Kidney (tissue), 14 donors: ENCODE data around the gene ABCB10. TPM values are rescaled to one million over a fixed set of nuclear protein-coding genes. Genes with fewer than 3 reads are reported as not detected.
A peak's percentile ranks its signal among the peaks of the same experiment; 100 is the strongest.
"Not testable (repeated sequence)": the region's sequence is repeated elsewhere in the genome, so short reads cannot be mapped to it uniquely, and the experiment has no call there.

ENCODE experiments used
- DNase-seq, 5 donors: peaks; one replicate each; pipeline ENCODE4 v3.0.0-alpha.2; 2013 to 2020
- FAIRE-seq: peaks from 2 replicates; lab custom pipeline; 2012; peaks lifted over from hg19 to GRCh38; lab: Jason Lieb, UNC
- H3K27ac ChIP-seq, 2 donors: one replicate each; pipeline ENCODE4 v1.7.0; 2013; ENCODE audit warnings: low read depth in 2 of 2, low read length in 2 of 2, inconsistent platforms in 1 of 2
- H3K27me3 ChIP-seq: one replicate; pipeline ENCODE4 v1.7.1; 2013; ENCODE audit warnings: low read length, inconsistent platforms; ENCODE audit not compliant: control insufficient read depth, insufficient read depth
- H3K36me3 ChIP-seq, 3 donors: one replicate each; pipeline versions ENCODE4 v1.7.0 to v1.7.1; 2013; ENCODE audit warnings: low read length in 3 of 3, control low read depth in 1 of 3, inconsistent platforms in 1 of 3; ENCODE audit not compliant: insufficient read depth in 3 of 3, control insufficient read depth in 2 of 3
- H3K4me1 ChIP-seq, 3 donors: one replicate each; pipeline versions ENCODE4 v1.7.0 to v1.7.1; 2013; ENCODE audit warnings: low read length in 3 of 3, inconsistent platforms in 1 of 3, low read depth in 1 of 3; ENCODE audit not compliant: control insufficient read depth in 2 of 3, insufficient read depth in 2 of 3
- H3K4me3 ChIP-seq, 3 donors: one replicate each; pipeline versions ENCODE4 v1.7.0 to v1.8.1; 2013; ENCODE audit warnings: low read length in 3 of 3, control low read depth in 1 of 3, inconsistent platforms in 1 of 3
- H3K9ac ChIP-seq, 3 donors: one replicate each; pipeline versions ENCODE4 v1.7.0 to v1.7.1; 2013; ENCODE audit warnings: low read length in 3 of 3, control low read depth in 1 of 3, inconsistent platforms in 1 of 3
- H3K9me3 ChIP-seq, 3 donors: one replicate each; pipeline versions ENCODE4 v1.7.0 to v1.7.1; 2013; ENCODE audit warnings: low read length in 3 of 3, control low read depth in 1 of 3, inconsistent platforms in 1 of 3; ENCODE audit not compliant: control insufficient read depth in 2 of 3, insufficient read depth in 1 of 3
- CTCF ChIP-seq: IDR thresholded peaks from 3 replicates; pipeline ENCODE4 v1.5.1; 2012; ENCODE audit warnings: mild to moderate bottlenecking, moderate library complexity, borderline replicate concordance; ENCODE audit not compliant: insufficient read depth; ENCODE audit errors: extremely low read depth
- intact Hi-C: fragments of 100-400 bp; cut with DNase I; formaldehyde crosslinking; loops from one replicate; pipeline ENCODE4 v1.11.1; 2022
- polyA plus RNA-seq: library from polyadenylated mRNA; stranded (reverse); fragments of 350-450 nt; fragmentation: Illumina TruSeq; extraction: RNeasy Lipid Tissue Mini Kit (QIAGEN cat#74804); gene quantifications from one replicate; pipeline ENCODE4 v1.2.3, GENCODE V29; 2014; ENCODE audit warnings: low read depth, low replicate concordance; ENCODE audit not compliant: insufficient read depth
- total RNA-seq: library from RNA; stranded (reverse); fragmentation: NEBNext Ultra II Directional; extraction: Animal tissue kit (Norgen Biotek cat#: 25700); gene quantifications from one replicate; pipeline ENCODE4 v1.2.1, GENCODE V29; 2021
- donor health status: control.
- donor health status: control.
- donor health status: control.
- donor health status: control.
- donor health status: control.
- donor health status: DM: yes; HTN: yes; CAD: no.
- donor health status: Normal renal cell carcinoma (clear cell type).

Gene ABCB10
- total and polyA plus RNA-seq, 2 donors from 2014 or later: 4.5 to 15.4 TPM

DNA sequence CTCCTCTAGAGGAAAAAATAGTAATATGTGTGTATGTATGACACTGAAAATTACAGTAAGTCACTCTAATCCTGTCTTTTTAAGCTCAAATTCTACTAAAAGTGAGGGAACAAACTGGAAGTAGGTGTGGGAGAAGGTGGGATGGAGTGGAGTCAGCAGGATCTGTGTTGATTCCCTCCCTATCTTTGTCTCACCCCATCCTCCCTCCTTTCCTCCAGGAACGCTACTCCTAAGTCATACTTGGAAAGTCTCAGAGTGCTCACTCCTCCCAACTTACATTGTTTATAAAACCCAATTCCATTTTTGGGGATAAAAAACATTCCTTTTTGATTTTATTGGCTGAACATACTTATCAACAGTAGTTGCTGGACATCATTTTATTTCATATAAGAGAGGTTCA is 35.5 kb downstream of the ABCB10 start:
- Histone ChIP-seq H3K27ac (no peak overlapping the region), H3K36me3 (peaks cover 0 to 31% (median 7%) of the 10 kb centered on the region in 3 donors), H3K9ac (no peak overlapping the region), H3K27me3 (no peaks in the 10 kb centered on the region), H3K9me3 (no peaks in the 10 kb centered on the region), H3K4me1 (no peaks in the 10 kb centered on the region), H3K4me3 (no peak overlapping the region)
- intact Hi-C loops: no loop called here
- FAIRE-seq (no peak), DNase-seq (no peak)
- no peak for TF ChIP-seq CTCF

- H3K9ac ChIP-seq: no peak overlapping the region
- H3K27me3 ChIP-seq: no peaks in the 10 kb centered on the region
- TF ChIP-seq CTCF: peak; percentile 72
- DNase-seq (peak in 4 of 5 donors; percentile 48 to 87 (median 72)), FAIRE-seq (peak; percentile 89)
- H3K4me1 ChIP-seq: no peaks in the 10 kb centered on the region
- H3K36me3 ChIP-seq: peaks cover 0 to 11% (median 2%) of the 10 kb centered on the region in 3 donors
- no peaks in the 10 kb centered on the region for H3K9me3 ChIP-seq
- H3K27ac ChIP-seq: no peak overlapping the region
- intact Hi-C loops: no loop called here
- no peak overlapping the region for H3K4me3 ChIP-seq
These were observed 43.8 kb downstream of the ABCB10 start for GRCh38 chr1:229514578-229515275.

DNA sequence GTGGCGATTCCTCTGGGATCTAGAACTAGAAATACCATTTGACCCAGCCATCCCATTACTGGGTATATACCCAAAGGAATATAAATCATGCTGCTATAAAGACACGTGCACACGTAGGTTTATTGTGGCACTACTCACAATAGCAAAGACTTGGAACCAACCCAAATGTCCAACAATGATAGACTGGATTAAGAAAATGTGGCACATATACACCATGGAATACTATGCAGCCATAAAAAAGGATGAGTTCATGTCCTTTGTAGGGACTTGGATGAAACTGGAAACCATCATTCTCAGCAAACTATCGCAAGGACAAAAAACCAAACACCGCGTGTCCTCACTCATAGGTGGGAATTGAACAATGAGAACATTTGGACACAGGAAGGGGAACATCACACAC is 46.9 kb downstream of the ABCB10 start:
- H3K9ac ChIP-seq, H3K27ac ChIP-seq, DNase-seq, H3K9me3 ChIP-seq, FAIRE-seq, H3K4me3 ChIP-seq, H3K27me3 ChIP-seq, H3K36me3 ChIP-seq, intact Hi-C loops: not testable (repeated sequence)
- peaks cover 0 to 11% (median 0%) of the 10 kb centered on the region in 3 donors for H3K4me1 ChIP-seq

DNA sequence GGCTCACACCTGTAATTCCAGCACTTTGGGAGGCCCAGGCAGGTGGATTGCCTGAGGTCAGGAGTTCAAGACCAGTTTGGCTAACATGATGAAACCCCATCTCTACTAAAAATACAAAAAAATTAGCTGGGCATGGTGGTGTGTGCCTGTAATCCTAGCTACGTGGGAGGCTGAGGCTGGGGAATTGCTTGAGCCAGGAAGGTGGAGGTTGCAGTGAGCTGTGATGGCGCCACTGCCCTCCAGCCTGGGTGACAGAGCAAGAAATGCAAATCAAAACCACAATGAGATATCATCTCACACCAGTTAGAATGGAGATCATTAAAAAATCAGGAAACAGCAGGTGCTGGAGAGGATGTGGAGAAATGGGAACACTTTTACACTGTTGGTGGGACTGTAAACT is 47.3 kb downstream of the ABCB10 start:
- H3K4me3 ChIP-seq, H3K27ac ChIP-seq, DNase-seq, H3K27me3 ChIP-seq, FAIRE-seq, H3K9ac ChIP-seq, intact Hi-C loops, H3K36me3 ChIP-seq, H3K9me3 ChIP-seq: not testable (repeated sequence)
- peaks cover 0 to 11% (median 0%) of the 10 kb centered on the region in 3 donors for H3K4me1 ChIP-seq
